ENCODE measurements around the gene RIMS4. TPM values are rescaled to one million over a fixed set of nuclear protein-coding genes. Genes with fewer than 3 reads are reported as not detected.

Gene RIMS4
- total and polyA plus RNA-seq, 9 of the 15 experiments (the other 6 are each of a cell fraction or from before 2014, with no cell fraction given): 0.04 TPM; not detected in 8

DNA sequence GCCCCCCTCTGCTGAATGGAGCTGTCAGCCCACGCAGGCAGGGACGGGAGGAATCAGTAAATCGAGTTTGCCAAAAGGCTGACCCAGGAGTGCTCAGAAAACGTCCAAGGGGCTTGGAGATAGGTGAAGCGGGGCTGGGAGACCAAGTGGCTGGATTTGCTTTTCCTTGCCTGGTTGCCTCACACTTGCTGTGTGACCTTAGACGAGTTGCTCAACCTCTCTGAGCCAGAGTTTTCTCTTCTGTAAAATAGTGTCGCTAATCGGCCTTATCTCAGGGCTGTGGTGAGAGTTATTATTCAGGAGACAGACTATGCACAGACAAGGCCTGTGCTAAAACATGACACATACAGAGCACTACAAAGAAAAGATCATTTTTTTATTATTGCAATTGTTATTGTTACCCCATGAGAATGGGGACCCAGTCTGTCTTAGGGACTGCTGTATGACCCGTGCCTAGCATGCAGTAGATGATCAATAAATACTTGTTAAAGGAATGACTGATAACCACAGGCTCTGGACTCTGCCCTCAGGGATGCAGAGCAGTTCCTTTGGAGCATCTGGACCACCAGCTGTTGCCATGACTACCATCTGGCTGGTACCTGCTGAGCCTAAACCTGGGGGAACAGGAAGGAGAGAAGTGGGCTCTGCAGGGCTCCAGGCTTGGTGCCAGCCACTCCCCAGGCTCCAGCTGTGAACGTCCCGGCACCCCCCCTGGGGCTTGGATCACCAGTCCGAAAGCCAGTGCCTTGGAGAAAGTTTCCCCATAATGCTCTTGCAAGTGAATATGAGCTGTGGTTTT lies 63.8 kb downstream of the RIMS4 start (continued):
- TF ChIP-seq ARID4B (CRISPR knock-in tag; IDR thresholded peaks at IDR 0.05) (0 out of 2 replicates have a peak, but pooled peaks have one; percentile 11), SMARCB1 (IDR thresholded peaks at IDR 0.05; ENCODE audit: insufficient read length, low read depth) (no peak), HMG20A (CRISPR knock-in tag; conservative IDR thresholded peaks at IDR 0.05) (no peak), SMARCA5 (IDR thresholded peaks at IDR 0.05) (peak; percentile 96), CHD4 (IDR thresholded peaks at IDR 0.05; ENCODE audit: insufficient read depth, insufficient replicate concordance, low read depth, low read length, poor library complexity, severe bottlenecking) (peak; percentile 90), PHF21A (IDR thresholded peaks at IDR 0.05; ENCODE audit: borderline replicate concordance, low read depth) (no peak), SIN3A (IDR thresholded peaks at IDR 0.05; ENCODE audit: borderline replicate concordance in 2 of 2, control insufficient read depth in 1 of 2, low read depth in 2 of 2, low read length in 2 of 2) (no peak), ZNF75A (CRISPR knock-in tag; IDR thresholded peaks at IDR 0.05) (no peak), MEIS2 (IDR thresholded peaks at IDR 0.05; ENCODE audit: partially characterized antibody) (no peak), BCOR (IDR thresholded peaks at IDR 0.05) (peak; percentile 99), BRF1 (IDR thresholded peaks at IDR 0.05; ENCODE audit: borderline replicate concordance, extremely low read depth, insufficient read length) (no peak), ELK3 (CRISPR knock-in tag; IDR thresholded peaks at IDR 0.05) (no peak), ARHGAP35 (IDR thresholded peaks at IDR 0.05; ENCODE audit: partially characterized antibody) (no peak), FOXJ3 (CRISPR knock-in tag; IDR thresholded peaks at IDR 0.05) (no peak), RBM25 (IDR thresholded peaks at IDR 0.05; ENCODE audit: low read depth, low read length, severe bottlenecking) (peak; percentile 99), ZNF586 (CRISPR knock-in tag; conservative IDR thresholded peaks at IDR 0.05) (no peak), MIER1 (IDR thresholded peaks at IDR 0.05; ENCODE audit: low read depth) (no peak), TAL1 (IDR thresholded peaks at IDR 0.05) (no peak), ZNF12 (CRISPR knock-in tag; IDR thresholded peaks at IDR 0.05) (no peak)
- TF ChIP-seq, protein P1, sequence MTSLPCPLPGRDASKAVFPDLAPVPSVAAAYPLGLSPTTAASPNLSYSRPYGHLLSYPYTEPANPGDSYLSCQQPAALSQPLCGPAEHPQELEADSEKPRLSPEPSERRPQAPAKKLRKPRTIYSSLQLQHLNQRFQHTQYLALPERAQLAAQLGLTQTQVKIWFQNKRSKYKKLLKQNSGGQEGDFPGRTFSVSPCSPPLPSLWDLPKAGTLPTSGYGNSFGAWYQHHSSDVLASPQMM (CRISPR knock-in tag; IDR thresholded peaks at IDR 0.05): no peak
- TF ChIP-seq, protein P2, sequence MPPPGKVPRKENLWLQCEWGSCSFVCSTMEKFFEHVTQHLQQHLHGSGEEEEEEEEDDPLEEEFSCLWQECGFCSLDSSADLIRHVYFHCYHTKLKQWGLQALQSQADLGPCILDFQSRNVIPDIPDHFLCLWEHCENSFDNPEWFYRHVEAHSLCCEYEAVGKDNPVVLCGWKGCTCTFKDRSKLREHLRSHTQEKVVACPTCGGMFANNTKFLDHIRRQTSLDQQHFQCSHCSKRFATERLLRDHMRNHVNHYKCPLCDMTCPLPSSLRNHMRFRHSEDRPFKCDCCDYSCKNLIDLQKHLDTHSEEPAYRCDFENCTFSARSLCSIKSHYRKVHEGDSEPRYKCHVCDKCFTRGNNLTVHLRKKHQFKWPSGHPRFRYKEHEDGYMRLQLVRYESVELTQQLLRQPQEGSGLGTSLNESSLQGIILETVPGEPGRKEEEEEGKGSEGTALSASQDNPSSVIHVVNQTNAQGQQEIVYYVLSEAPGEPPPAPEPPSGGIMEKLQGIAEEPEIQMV (tag; conservative IDR thresholded peaks at IDR 0.05; ENCODE audit: low read depth): no peak
